Urinary bladder (tissue), 4 donors: ENCODE data around the gene DZIP1L. TPM values are rescaled to one million over a fixed set of nuclear protein-coding genes. Genes with fewer than 3 reads are reported as not detected.
A peak's percentile ranks its signal among the peaks of the same experiment; 100 is the strongest.
"Not testable (repeated sequence)": the region's sequence is repeated elsewhere in the genome, so short reads cannot be mapped to it uniquely, and the experiment has no call there.

ENCODE experiments used
- DNase-seq: peaks from one replicate; pipeline ENCODE4 v3.0.0-alpha.2; 2015; ENCODE audit errors: extremely low spot score
- H3K27ac ChIP-seq: one replicate; pipeline ENCODE4 v1.5.1; 2013; ENCODE audit warnings: low read depth, mild to moderate bottlenecking, moderate library complexity
- H3K36me3 ChIP-seq: one replicate; pipeline ENCODE4 v1.6.1; 2013; ENCODE audit warnings: mild to moderate bottlenecking, moderate library complexity; ENCODE audit not compliant: insufficient read depth
- H3K4me1 ChIP-seq: one replicate; pipeline ENCODE4 v1.6.1; 2013; ENCODE audit warnings: mild to moderate bottlenecking, moderate library complexity; ENCODE audit not compliant: insufficient read depth
- H3K4me3 ChIP-seq: one replicate; pipeline ENCODE4 v1.5.1; 2013; ENCODE audit warnings: low read depth, low read length
- WGBS: extraction: QIAGEN DNeasy Blood & Tissue Kit; methylation state at CpG from one replicate; pipeline ENCODE4 v1.1.7; 2013; 5-methylcytosine and 5-hydroxymethylcytosine counted together
- polyA plus RNA-seq: library from polyadenylated mRNA; stranded (reverse); fragments of 200-250 nt; gene quantifications from one replicate; pipeline ENCODE4 v1.2.3, GENCODE V29; 2013
- total RNA-seq: library from RNA; depleted of rRNA; stranded (reverse); fragments of >200 nt; gene quantifications from one replicate; pipeline ENCODE4 v1.2.3, GENCODE V29; 2014
- donor health status: healthy with polysubstance abuse.
- donor health status: healthy.

Gene DZIP1L
- total and polyA plus RNA-seq, 2 donors: 7.2 to 54.0 TPM

DNA sequence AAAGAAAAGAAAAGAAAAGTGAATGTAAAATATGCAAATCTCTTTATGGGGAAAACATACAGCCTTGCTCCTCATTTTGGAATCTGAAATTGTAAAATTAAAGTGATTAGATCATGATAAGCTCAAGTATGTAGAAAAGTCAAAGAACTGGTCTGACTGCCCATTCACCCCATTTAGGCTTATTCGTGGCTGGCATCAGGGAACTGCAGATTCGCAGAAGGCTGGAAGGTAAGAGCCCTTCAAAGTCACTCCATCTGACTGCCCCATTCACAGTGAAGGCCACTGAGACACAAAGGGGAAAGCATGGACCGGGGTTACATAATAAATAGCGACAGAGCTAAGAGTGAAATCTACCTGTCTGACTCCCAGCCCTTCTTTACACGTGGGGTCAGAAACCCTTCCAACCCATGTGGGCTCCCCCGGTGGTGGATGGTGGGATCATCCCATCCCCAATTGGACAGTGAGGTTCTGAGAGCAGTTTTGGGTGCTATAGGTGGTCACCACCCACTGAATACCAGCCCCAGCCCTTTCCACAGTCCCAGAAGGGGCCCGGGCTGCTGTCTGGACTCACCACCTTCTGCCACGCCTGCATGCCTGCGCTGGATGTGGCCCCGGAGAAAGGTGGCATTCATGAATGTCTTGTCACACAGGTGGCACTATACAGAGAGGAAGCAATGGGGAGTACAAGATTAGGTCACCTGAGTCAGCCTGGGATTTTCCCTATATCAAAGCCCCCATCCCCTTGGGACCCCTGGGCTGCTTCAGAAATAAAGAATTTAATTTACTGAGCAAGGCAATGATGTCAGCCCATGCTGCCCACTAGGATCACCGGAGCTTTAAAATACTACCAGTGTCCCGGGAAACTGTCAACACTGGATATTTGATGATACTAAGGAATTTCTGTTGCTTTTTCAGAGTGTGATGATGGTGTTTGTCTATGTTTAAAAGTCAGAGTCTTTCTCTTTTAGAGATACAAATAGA, 17.9 kb downstream of the DZIP1L start:
- DNase-seq: no peak
- WGBS: 78% methylated on average over 12 of the region's 12 CpGs
- Histone ChIP-seq H3K27ac (peak overlapping the region; percentile 43), H3K4me1 (no peaks in the 10 kb centered on the region), H3K4me3 (no peak overlapping the region), H3K36me3 (peaks cover 1% of the 10 kb centered on the region)

GRCh38 chr3:138093721-138094120, 21.7 kb downstream of the DZIP1L start:
- 49% methylated on average over 2 of the region's 2 CpGs for WGBS
- no peak overlapping the region for H3K27ac ChIP-seq
- no peak overlapping the region for H3K4me3 ChIP-seq
- DNase-seq: no peak
- no peaks in the 10 kb centered on the region for H3K4me1 ChIP-seq
- H3K36me3 ChIP-seq: peaks cover 1% of the 10 kb centered on the region

- Histone ChIP-seq H3K4me3 (no peak overlapping the region), H3K27ac (no peak overlapping the region), H3K4me1 (no peaks in the 10 kb centered on the region), H3K36me3 (peaks cover 1% of the 10 kb centered on the region)
- WGBS: 85% methylated on average over 2 of the region's 2 CpGs
- DNase-seq: no peak
These were observed 23.4 kb downstream of the DZIP1L start for GRCh38 chr3:138092023-138092422.

DNA sequence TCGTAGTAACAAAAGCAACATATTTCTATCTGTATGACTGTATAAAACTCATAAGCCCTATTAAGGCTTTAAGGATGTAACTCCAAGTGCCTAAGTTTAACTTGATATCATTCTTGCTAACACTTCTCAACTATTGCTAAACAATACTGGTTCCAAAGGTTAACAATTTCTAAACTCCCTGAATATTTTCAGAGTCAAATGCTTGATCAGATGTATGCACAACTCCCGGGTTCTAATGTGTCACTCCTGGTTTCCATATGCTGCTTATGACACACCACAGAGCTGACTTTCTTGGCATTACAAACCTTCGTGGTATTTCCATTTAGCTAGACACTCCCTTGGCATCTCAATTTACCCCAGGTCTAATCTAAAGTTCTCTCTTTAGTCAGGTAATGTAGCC, 26.3 kb downstream of the DZIP1L start:
- Histone ChIP-seq H3K4me3 (no peak overlapping the region), H3K4me1 (no peaks in the 10 kb centered on the region), H3K27ac (no peak overlapping the region), H3K36me3 (peaks cover 1% of the 10 kb centered on the region)
- 92% methylated on average over 3 of the region's 3 CpGs for WGBS
- no peak for DNase-seq

DNA sequence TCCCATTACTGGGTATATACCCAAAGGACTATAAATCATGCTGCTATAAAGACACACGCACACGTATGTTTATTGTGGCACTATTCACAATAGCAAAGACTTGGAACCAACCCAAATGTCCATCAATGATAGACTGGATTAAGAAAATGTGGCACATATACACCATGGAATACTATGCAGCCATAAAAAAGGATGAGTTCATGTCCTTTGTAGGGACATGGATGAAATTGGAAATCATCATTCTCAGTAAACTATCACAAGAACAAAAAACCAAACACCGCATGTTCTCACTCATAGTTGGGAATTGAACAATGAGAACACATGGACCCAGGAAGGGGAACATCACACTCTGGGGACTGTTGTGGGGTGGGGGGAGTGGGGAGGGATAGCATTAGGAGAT, 29.7 kb downstream of the DZIP1L start:
- DNase-seq, H3K36me3 ChIP-seq, H3K27ac ChIP-seq, H3K4me3 ChIP-seq, H3K4me1 ChIP-seq: not testable (repeated sequence)
- 100% methylated on average over 1 of the region's 3 CpGs for WGBS

DNA sequence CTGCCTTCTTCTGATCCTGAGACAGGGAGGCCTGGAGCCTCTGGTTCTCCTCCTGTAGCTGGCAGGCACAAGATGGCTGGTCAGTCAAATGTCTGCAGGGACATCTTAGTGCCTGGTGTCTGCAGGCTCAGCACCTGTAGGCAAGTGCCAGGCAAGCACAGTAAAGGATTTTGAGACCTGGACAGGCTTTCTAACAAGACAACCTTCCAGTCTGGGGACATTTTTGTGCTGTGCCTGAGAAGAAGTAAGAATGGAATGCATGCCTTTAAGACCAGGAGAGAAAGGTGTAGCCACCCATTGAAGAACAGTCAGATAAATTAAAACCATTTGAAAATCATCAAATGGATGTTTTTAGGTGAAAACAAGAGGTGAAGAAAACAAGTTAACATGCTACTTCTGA, 31.2 kb downstream of the DZIP1L start:
- no peak for DNase-seq
- H3K4me3 ChIP-seq: no peak overlapping the region
- H3K4me1 ChIP-seq: no peaks in the 10 kb centered on the region
- no peaks in the 10 kb centered on the region for H3K36me3 ChIP-seq
- H3K27ac ChIP-seq: no peak overlapping the region

- no peaks in the 10 kb centered on the region for H3K4me1 ChIP-seq
- no peaks in the 10 kb centered on the region for H3K36me3 ChIP-seq
- no peak for DNase-seq
- H3K27ac ChIP-seq: peak overlapping the region; percentile 14
- H3K4me3 ChIP-seq: no peak overlapping the region
These were observed 32.4 kb downstream of the DZIP1L start for GRCh38 chr3:138082992-138083386.

- WGBS: 37% methylated on average over 8 of the region's 8 CpGs
- Histone ChIP-seq H3K36me3 (no peaks in the 10 kb centered on the region), H3K27ac (peak overlapping the region; percentile 62), H3K4me1 (no peaks in the 10 kb centered on the region), H3K4me3 (peak overlapping the region; percentile 2)
- DNase-seq: no peak
These were observed 33.1 kb downstream of the DZIP1L start for GRCh38 chr3:138082085-138082991.

GRCh38 chr3:138081371-138082084, 33.9 kb downstream of the DZIP1L start:
- 68% methylated on average over 5 of the region's 5 CpGs for WGBS
- Histone ChIP-seq H3K27ac (peak overlapping the region; percentile 25), H3K4me1 (no peaks in the 10 kb centered on the region), H3K36me3 (no peaks in the 10 kb centered on the region), H3K4me3 (no peak overlapping the region)
- no peak for DNase-seq

DNA sequence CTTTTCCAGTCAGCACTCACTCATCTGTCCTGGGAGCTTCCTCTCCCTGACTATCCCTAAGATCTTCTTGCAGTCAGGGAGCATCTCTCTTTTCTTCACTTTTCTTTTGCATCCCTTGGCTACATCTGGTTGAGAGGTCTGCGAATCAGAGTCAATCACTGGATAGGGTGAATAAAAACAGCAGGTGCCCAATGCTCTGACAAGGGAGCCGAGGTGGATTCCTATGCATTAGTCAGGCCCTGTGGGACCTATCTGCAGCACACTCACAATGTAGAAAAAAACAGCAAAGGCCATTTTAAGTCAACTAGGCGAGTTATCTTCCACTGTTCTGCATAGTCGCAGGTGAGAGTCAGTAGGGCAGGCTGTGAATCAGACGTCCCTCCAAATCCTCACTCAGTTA, 35.5 kb downstream of the DZIP1L start:
- 93% methylated on average over 5 of the region's 5 CpGs for WGBS
- H3K4me3 ChIP-seq: no peak overlapping the region

GRCh38 chr3:138078901-138079344, 36.5 kb downstream of the DZIP1L start:
- WGBS: 0% methylated on average over 1 of the region's 1 CpG
- no peaks in the 10 kb centered on the region for H3K4me1 ChIP-seq
- no peak for DNase-seq
- no peak overlapping the region for H3K4me3 ChIP-seq
- no peak overlapping the region for H3K27ac ChIP-seq
- no peaks in the 10 kb centered on the region for H3K36me3 ChIP-seq

More for the DNA sequence above, 35.5 kb downstream of the DZIP1L start:
- H3K36me3 ChIP-seq: no peaks in the 10 kb centered on the region
- no peak overlapping the region for H3K27ac ChIP-seq
- H3K4me1 ChIP-seq: no peaks in the 10 kb centered on the region
- no peak for DNase-seq

DNA sequence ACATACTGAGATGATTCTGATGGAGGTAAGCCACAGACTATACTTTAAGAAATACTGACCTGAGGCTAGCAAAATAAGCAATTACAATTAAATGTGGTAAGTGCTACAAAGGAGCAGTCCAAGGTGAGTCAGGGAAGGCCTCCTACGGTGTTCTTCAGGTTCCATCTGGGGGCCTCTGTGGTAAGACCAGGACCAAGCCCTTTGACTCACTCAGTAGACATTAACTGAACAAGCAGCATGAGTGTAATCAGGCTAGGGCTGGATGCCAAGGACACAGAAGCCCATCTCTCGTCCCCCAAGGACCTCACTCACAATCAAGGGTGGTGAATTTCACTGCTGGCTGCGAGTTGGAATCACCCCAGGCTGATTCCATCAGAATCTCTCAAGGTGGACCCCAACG, 37.3 kb downstream of the DZIP1L start:
- DNase-seq: no peak
- Histone ChIP-seq H3K4me3 (no peak overlapping the region), H3K36me3 (no peaks in the 10 kb centered on the region), H3K4me1 (no peaks in the 10 kb centered on the region), H3K27ac (no peak overlapping the region)
- WGBS: 93% methylated on average over 4 of the region's 4 CpGs

DNA sequence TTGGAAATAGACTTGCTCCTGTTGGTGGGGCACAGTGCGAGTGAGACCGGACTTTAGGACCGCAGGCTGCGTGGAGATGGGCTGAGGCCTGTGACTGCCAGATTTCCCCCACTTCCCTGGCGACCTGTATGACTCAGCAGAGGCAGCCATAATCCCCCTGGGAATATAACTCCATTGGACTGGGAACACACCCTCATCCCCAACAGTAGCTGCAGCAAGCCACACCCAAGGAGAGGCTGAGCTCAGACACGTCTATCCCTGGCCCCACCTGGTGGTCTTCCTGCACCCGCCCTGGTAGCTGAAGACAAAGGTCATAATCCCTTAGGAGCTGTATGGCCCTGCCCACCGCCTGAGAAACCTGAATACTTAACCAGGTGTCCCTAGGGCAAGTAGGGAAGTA, 42.6 kb downstream of the DZIP1L start:
- H3K36me3 ChIP-seq: no peaks in the 10 kb centered on the region
- WGBS: 84% methylated on average over 8 of the region's 8 CpGs
- H3K4me1 ChIP-seq: no peaks in the 10 kb centered on the region
- no peak for DNase-seq
- H3K27ac ChIP-seq: no peak overlapping the region
- H3K4me3 ChIP-seq: no peak overlapping the region
